GM12864 (cell line): ENCODE results near the gene QTRT2.

Experiments used
- DNase-seq: peaks from one replicate; pipeline ENCODE4 v3.0.0-alpha.2; 2011; ENCODE audit warnings: low read depth
- H3K4me3 ChIP-seq: 2 replicates; pipeline ENCODE4 v1.5.1; 2011; ENCODE audit warnings: mild to moderate bottlenecking, low read depth, low read length, control low read depth
- CTCF ChIP-seq: IDR thresholded peaks from 2 replicates; pipeline ENCODE4 v1.5.1; 2011; ENCODE audit warnings: low read depth, mild to moderate bottlenecking, moderate library complexity, low read length, control low read depth, inconsistent platforms; ENCODE audit errors: missing control alignments

Gene QTRT2

DNA sequence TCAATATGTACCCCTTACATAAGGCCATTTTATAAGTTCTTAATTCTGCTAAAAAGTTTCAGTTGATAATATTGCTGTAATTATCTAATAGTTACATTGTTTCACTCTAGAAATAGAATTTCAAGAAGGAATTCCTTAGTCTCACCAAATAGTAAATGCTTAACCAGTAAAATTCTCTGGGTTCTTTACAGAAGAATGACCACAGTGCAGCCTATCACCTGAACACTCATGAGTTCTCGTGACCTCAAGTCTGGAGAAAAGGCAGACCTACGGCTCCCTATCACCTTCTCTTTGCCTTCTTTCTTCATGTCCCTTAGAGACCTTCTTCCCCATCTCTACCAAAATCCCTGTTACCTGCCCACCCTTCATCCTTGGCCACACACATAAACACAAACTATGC is 31.1 kb upstream of the QTRT2 start:
- H3K4me3 ChIP-seq = no peak overlapping the region
- no peak for DNase-seq
- TF ChIP-seq CTCF = no peak

GRCh38 chr3:114026331-114026730 is 30.2 kb upstream of the QTRT2 start:
- no peak overlapping the region for H3K4me3 ChIP-seq
- TF ChIP-seq CTCF = no peak
- no peak for DNase-seq

GRCh38 chr3:114033721-114034120 is 22.8 kb upstream of the QTRT2 start:
- no peak overlapping the region for H3K4me3 ChIP-seq
- DNase-seq = no peak
- no peak for TF ChIP-seq CTCF

- no peak for DNase-seq
- TF ChIP-seq CTCF = no peak
- no peak overlapping the region for H3K4me3 ChIP-seq
These were observed 22.3 kb upstream of the QTRT2 start for GRCh38 chr3:114034211-114034610.

DNA sequence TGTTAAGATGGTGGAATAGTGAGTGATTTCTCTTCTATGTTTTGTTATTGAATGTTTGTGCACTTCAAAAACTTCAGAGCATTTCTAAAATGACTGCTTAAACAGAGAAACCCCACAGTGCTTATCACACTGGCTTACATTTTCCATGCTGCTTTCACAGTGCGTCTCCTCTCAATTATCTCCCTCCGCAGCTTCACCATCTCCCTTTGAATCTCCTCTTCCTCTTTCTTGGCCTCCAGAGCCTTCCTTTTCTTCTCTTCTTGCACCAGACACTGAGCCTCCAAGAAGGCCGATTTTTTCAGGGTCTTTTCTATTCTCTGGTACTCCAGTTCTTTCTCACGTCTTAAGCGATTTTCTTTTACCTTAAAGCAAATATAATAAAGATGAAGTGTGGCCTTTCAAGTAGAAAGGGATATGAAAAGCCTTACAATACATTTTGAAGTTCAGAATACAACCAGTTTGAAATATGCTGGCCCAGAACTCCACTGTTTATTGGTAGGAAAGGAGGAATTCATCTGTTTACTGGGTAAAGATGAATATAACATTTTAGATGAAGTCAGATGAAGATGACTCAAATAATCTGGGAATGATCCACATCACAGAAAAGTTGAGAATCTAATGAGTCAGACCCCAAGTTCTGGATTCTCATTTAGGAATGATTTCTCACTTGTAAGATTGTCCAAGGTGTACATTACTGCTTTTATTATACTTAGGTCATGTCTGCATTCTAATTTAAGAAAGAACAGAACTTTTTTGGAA is 21.6 kb upstream of the QTRT2 start:
- no peak for DNase-seq
- TF ChIP-seq CTCF = no peak
- H3K4me3 ChIP-seq = no peak overlapping the region

- H3K4me3 ChIP-seq = no peak overlapping the region
- DNase-seq = no peak
- no peak for TF ChIP-seq CTCF
These were observed 20.6 kb upstream of the QTRT2 start for GRCh38 chr3:114035896-114036295.

- TF ChIP-seq CTCF = no peak
- no peak for DNase-seq
- no peak overlapping the region for H3K4me3 ChIP-seq
These were observed 13.3 kb upstream of the QTRT2 start for GRCh38 chr3:114043205-114043604.
